Measurements from ENCODE around the gene UTY.

Gene UTY

GRCh38 chrY:13362662-13363061 lies 117.2 kb downstream of the UTY start:
- no peak for DNase-seq (ENCODE audit: extremely low read depth, low read depth)
- TF ChIP-seq CTCF (IDR thresholded peaks at IDR 0.05; ENCODE audit: low read depth, low read length), result no peak

- no peak for TF ChIP-seq CTCF (IDR thresholded peaks at IDR 0.05; ENCODE audit: low read depth, low read length)
- no peak for DNase-seq (ENCODE audit: extremely low read depth, low read depth)
Observed at GRCh38 chrY:13361656-13362636, 117.9 kb downstream of the UTY start.

GRCh38 chrY:13351443-13351842 lies 128.4 kb downstream of the UTY start:
- TF ChIP-seq CTCF (IDR thresholded peaks at IDR 0.05; ENCODE audit: low read depth, low read length), result no peak
- no peak for DNase-seq (ENCODE audit: extremely low read depth, low read depth)

- TF ChIP-seq CTCF (IDR thresholded peaks at IDR 0.05; ENCODE audit: low read depth, low read length), result no peak
- DNase-seq (ENCODE audit: extremely low read depth, low read depth), result no peak
Observed at GRCh38 chrY:13347106-13347505, 132.7 kb downstream of the UTY start.

GRCh38 chrY:13345549-13345948 lies 134.3 kb downstream of the UTY start:
- no peak for TF ChIP-seq CTCF (IDR thresholded peaks at IDR 0.05; ENCODE audit: low read depth, low read length)
- no peak for DNase-seq (ENCODE audit: extremely low read depth, low read depth)

- DNase-seq (ENCODE audit: extremely low read depth, low read depth), result no peak
- no peak for TF ChIP-seq CTCF (IDR thresholded peaks at IDR 0.05; ENCODE audit: low read depth, low read length)
Observed at GRCh38 chrY:13343307-13343946, 136.4 kb downstream of the UTY start.

- no peak for DNase-seq (ENCODE audit: extremely low read depth, low read depth)
- no peak for TF ChIP-seq CTCF (IDR thresholded peaks at IDR 0.05; ENCODE audit: low read depth, low read length)
Observed at GRCh38 chrY:13339939-13340338, 139.9 kb downstream of the UTY start.

Data from AG09319 (cell line).